Tibial nerve (tissue), 4 donors: ENCODE measurements around the gene NLRP10. TPM values are rescaled to one million over a fixed set of nuclear protein-coding genes. Genes with fewer than 3 reads are reported as not detected.

Experiments used
- DNase-seq, 2 donors: peaks; one replicate each; pipeline ENCODE4 v3.0.0-alpha.2; 2019; ENCODE audit warnings: low spot score in 2 of 2
- H3K27ac ChIP-seq, 4 donors: fragments of 200-600 bp; sonication (generic) in 3 of 4; one replicate each; pipeline ENCODE4 v1.5.1; 2017 to 2019; ENCODE audit warnings: mild to moderate bottlenecking in 1 of 4
- H3K27me3 ChIP-seq, 2 donors: fragments of 200-600 bp; sonication (generic) in 1 of 2; one replicate each; pipeline versions ENCODE4 v1.5.1 to v1.6.0; 2017 to 2019
- H3K36me3 ChIP-seq, 3 donors: fragments of 200-600 bp; sonication (generic); one replicate each; pipeline ENCODE4 v1.5.1; 2018 to 2019
- H3K4me1 ChIP-seq, 4 donors: fragments of 200-600 bp; sonication (generic) in 3 of 4; one replicate each; pipeline ENCODE4 v1.5.1; 2017 to 2019
- H3K4me3 ChIP-seq, 4 donors: fragments of 200-600 bp; sonication (generic) in 3 of 4; one replicate each; pipeline ENCODE4 v1.5.1; 2017 to 2019; ENCODE audit warnings: mild to moderate bottlenecking in 1 of 4, moderate library complexity in 1 of 4
- H3K9me3 ChIP-seq, 4 donors: fragments of 200-600 bp; sonication (generic) in 3 of 4; one replicate each; pipeline ENCODE4 v1.5.1; 2017 to 2019
- CTCF ChIP-seq, 5 experiments: fragments of 200-600 bp in 3 of 5; fragments of 450-650 bp in 2 of 5; sonication (generic) in 3 of 5; IDR thresholded peaks; one replicate each; pipeline ENCODE4 v1.5.1; 2016 to 2019; ENCODE audit warnings: antibody characterized with exemption in 5 of 5, mild to moderate bottlenecking in 3 of 5, moderate library complexity in 2 of 5
- EP300 ChIP-seq, 2 donors: sonication (generic); formaldehyde crosslinking; IDR thresholded peaks; one replicate each; pipeline ENCODE4 v1.6.1; 2017; ENCODE audit warnings: antibody characterized with exemption in 2 of 2, mild to moderate bottlenecking in 1 of 2
- POLR2A ChIP-seq, 2 donors: fragments of 450-650 bp; IDR thresholded peaks; one replicate each; pipeline ENCODE4 v1.6.1; 2017; ENCODE audit warnings: antibody characterized with exemption in 2 of 2, mild to moderate bottlenecking in 2 of 2, moderate library complexity in 2 of 2
- WGBS, 2 donors: methylation state at CpG; one replicate each; pipeline ENCODE4 v1.1.5; 2018; 5-methylcytosine and 5-hydroxymethylcytosine counted together
- total RNA-seq, 4 donors: library from RNA; depleted of rRNA; stranded (reverse); fragments of >200 nt; gene quantifications; one replicate each; pipeline ENCODE4 v1.1.0, GENCODE V29; 2016

NLRP10 gene
- total RNA-seq, 4 donors from 2014 or later: 0.44 to 0.60 TPM; not detected in 2

GRCh38 chr11:8008212-8008611, 43.0 kb upstream of the NLRP10 start:
- TF ChIP-seq EP300 (IDR thresholded peaks at IDR 0.05) (no peak), POLR2A (IDR thresholded peaks at IDR 0.05) (no peak), CTCF (IDR thresholded peaks at IDR 0.05) (no peak)
- Histone ChIP-seq H3K27ac (no peak overlapping the region), H3K27me3 (no peaks in the 10 kb centered on the region), H3K9me3 (no peaks in the 10 kb centered on the region), H3K4me3 (no peak overlapping the region), H3K4me1 (no peaks in the 10 kb centered on the region), H3K36me3 (no peaks in the 10 kb centered on the region)
- DNase-seq: no peak
- WGBS, 2 donors: 23 to 35% methylated on average over 4 of the region's 4 CpGs

- Histone ChIP-seq H3K27me3 (no peaks in the 10 kb centered on the region), H3K36me3 (no peaks in the 10 kb centered on the region), H3K9me3 (no peaks in the 10 kb centered on the region), H3K4me1 (no peaks in the 10 kb centered on the region), H3K4me3 (no peak overlapping the region), H3K27ac (no peak overlapping the region)
- DNase-seq: peak in 1 of 2 donors; percentile 73
- TF ChIP-seq CTCF (IDR thresholded peaks at IDR 0.05): peak; percentile 67 to 82 (median 70)
- no peak for TF ChIP-seq POLR2A (IDR thresholded peaks at IDR 0.05)
- no peak for TF ChIP-seq EP300 (IDR thresholded peaks at IDR 0.05)
These were observed 41.2 kb upstream of the NLRP10 start for GRCh38 chr11:8006349-8006977.

GRCh38 chr11:8005556-8005955, 40.3 kb upstream of the NLRP10 start:
- DNase-seq: no peak
- Histone ChIP-seq H3K27me3 (no peaks in the 10 kb centered on the region), H3K4me1 (no peaks in the 10 kb centered on the region), H3K36me3 (no peaks in the 10 kb centered on the region), H3K9me3 (no peaks in the 10 kb centered on the region), H3K27ac (no peak overlapping the region), H3K4me3 (no peak overlapping the region)
- TF ChIP-seq POLR2A (IDR thresholded peaks at IDR 0.05) (no peak), EP300 (IDR thresholded peaks at IDR 0.05) (no peak), CTCF (IDR thresholded peaks at IDR 0.05) (no peak)

- 89 to 97% methylated on average over 2 of the region's 2 CpGs for WGBS, 2 donors
- H3K27ac ChIP-seq: no peak overlapping the region
- H3K9me3 ChIP-seq: no peaks in the 10 kb centered on the region
- H3K4me3 ChIP-seq: no peak overlapping the region
- TF ChIP-seq EP300 (IDR thresholded peaks at IDR 0.05): no peak
- no peak for TF ChIP-seq POLR2A (IDR thresholded peaks at IDR 0.05)
- TF ChIP-seq CTCF (IDR thresholded peaks at IDR 0.05): no peak
- no peak for DNase-seq
- H3K4me1 ChIP-seq: no peaks in the 10 kb centered on the region
- H3K27me3 ChIP-seq: no peaks in the 10 kb centered on the region
- peaks cover 0 to 14% (median 5%) of the 10 kb centered on the region in 3 donors for H3K36me3 ChIP-seq
These were observed 38.8 kb upstream of the NLRP10 start for GRCh38 chr11:8004008-8004407.

- TF ChIP-seq EP300 (IDR thresholded peaks at IDR 0.05): no peak
- no peak for TF ChIP-seq CTCF (IDR thresholded peaks at IDR 0.05)
- no peak for TF ChIP-seq POLR2A (IDR thresholded peaks at IDR 0.05)
- Histone ChIP-seq H3K27ac (no peak overlapping the region), H3K27me3 (no peaks in the 10 kb centered on the region), H3K4me1 (peaks cover 0 to under 1% (median 0%) of the 10 kb centered on the region in 4 donors), H3K4me3 (no peak overlapping the region), H3K9me3 (no peaks in the 10 kb centered on the region), H3K36me3 (peaks cover 0 to 20% (median 5%) of the 10 kb centered on the region in 3 donors)
- no peak for DNase-seq
- WGBS, 2 donors: 79 to 83% methylated on average over 7 of the region's 7 CpGs
These were observed 37.9 kb upstream of the NLRP10 start for GRCh38 chr11:8003187-8003586.
